NT2/D1 (cell line): ENCODE data around the gene CYBA.

Experiments
- DNase-seq: peaks from one replicate; pipeline ENCODE4 v3.0.0-alpha.2; 2011; ENCODE audit warnings: low read depth, low spot score
- H3K27me3 ChIP-seq: 2 replicates; pipeline ENCODE4 v1.6.0; 2011; ENCODE audit warnings: mild to moderate bottlenecking; ENCODE audit not compliant: insufficient read length, insufficient read depth
- H3K36me3 ChIP-seq: 2 replicates; pipeline ENCODE4 v1.6.1; 2011; ENCODE audit warnings: mild to moderate bottlenecking, low read length, mixed read lengths; ENCODE audit not compliant: insufficient read depth, insufficient read length
- H3K4me1 ChIP-seq: 2 replicates; pipeline ENCODE4 v1.5.1; 2011; ENCODE audit not compliant: insufficient read depth, insufficient read length
- H3K4me3 ChIP-seq: 2 replicates; pipeline ENCODE4 v1.5.1; 2011; ENCODE audit warnings: low read depth; ENCODE audit not compliant: insufficient read length
- H3K9ac ChIP-seq: 2 replicates; pipeline ENCODE4 v1.6.0; 2011; ENCODE audit warnings: low read depth; ENCODE audit not compliant: insufficient read length
- H3K9me3 ChIP-seq: 2 replicates; pipeline ENCODE4 v1.5.1; 2011; ENCODE audit warnings: mild to moderate bottlenecking, low read length; ENCODE audit not compliant: insufficient read depth
- SUZ12 ChIP-seq: IDR thresholded peaks from 2 replicates; pipeline ENCODE4 v1.6.1; 2011; ENCODE audit not compliant: insufficient read length, insufficient read depth; ENCODE audit errors: extremely low read depth
- YY1 ChIP-seq: IDR thresholded peaks from 2 replicates; pipeline ENCODE4 v1.6.1; 2011; ENCODE audit not compliant: insufficient read length, insufficient read depth
- ZNF274 ChIP-seq: IDR thresholded peaks from 2 replicates; pipeline ENCODE4 v1.6.1; 2011; ENCODE audit warnings: mild to moderate bottlenecking, low read depth, low read length

Gene CYBA

GRCh38 chr16:88629835-88630234, 21.0 kb downstream of the CYBA start:
- no peak for DNase-seq
- TF ChIP-seq ZNF274 (no peak), SUZ12 (no peak), YY1 (no peak)
- H3K27me3 ChIP-seq, result no peaks in the 10 kb centered on the region
- H3K9me3 ChIP-seq, result no peaks in the 10 kb centered on the region
- no peak overlapping the region for H3K4me3 ChIP-seq
- no peak overlapping the region for H3K9ac ChIP-seq
- H3K36me3 ChIP-seq, result peaks cover 80% of the 10 kb centered on the region
- H3K4me1 ChIP-seq, result peaks cover 27% of the 10 kb centered on the region

- H3K27me3 ChIP-seq, result no peaks in the 10 kb centered on the region
- peaks cover 22% of the 10 kb centered on the region for H3K4me1 ChIP-seq
- no peak overlapping the region for H3K9ac ChIP-seq
- H3K9me3 ChIP-seq, result no peaks in the 10 kb centered on the region
- TF ChIP-seq SUZ12, result no peak
- no peak for TF ChIP-seq ZNF274
- no peak for TF ChIP-seq YY1
- peaks cover 91% of the 10 kb centered on the region for H3K36me3 ChIP-seq
- no peak overlapping the region for H3K4me3 ChIP-seq
- DNase-seq, result peak; percentile 63
These were observed 22.3 kb downstream of the CYBA start for GRCh38 chr16:88628512-88628974.

GRCh38 chr16:88627531-88628411, 23.1 kb downstream of the CYBA start:
- TF ChIP-seq ZNF274, result no peak
- TF ChIP-seq YY1, result no peak
- TF ChIP-seq SUZ12, result no peak

GRCh38 chr16:88626646-88627045, 24.2 kb downstream of the CYBA start:
- H3K36me3 ChIP-seq, result peaks cover 94% of the 10 kb centered on the region

More at GRCh38 chr16:88627531-88628411, 23.1 kb downstream of the CYBA start:
- no peak for DNase-seq
- H3K27me3 ChIP-seq, result no peaks in the 10 kb centered on the region
- peaks cover 17% of the 10 kb centered on the region for H3K4me1 ChIP-seq
- H3K9ac ChIP-seq, result no peak overlapping the region
- peaks cover 93% of the 10 kb centered on the region for H3K36me3 ChIP-seq
- no peaks in the 10 kb centered on the region for H3K9me3 ChIP-seq
- H3K4me3 ChIP-seq, result no peak overlapping the region

GRCh38 chr16:88624977-88625576, 25.8 kb downstream of the CYBA start:
- Histone ChIP-seq H3K36me3 (peaks cover 86% of the 10 kb centered on the region), H3K9ac (no peak overlapping the region), H3K4me3 (no peak overlapping the region), H3K4me1 (peaks cover 6% of the 10 kb centered on the region), H3K9me3 (no peaks in the 10 kb centered on the region), H3K27me3 (no peaks in the 10 kb centered on the region)
- no peak for TF ChIP-seq ZNF274
- no peak for TF ChIP-seq SUZ12
- TF ChIP-seq YY1, result no peak
- no peak for DNase-seq

More at GRCh38 chr16:88626646-88627045, 24.2 kb downstream of the CYBA start:
- H3K27me3 ChIP-seq, result no peaks in the 10 kb centered on the region
- no peaks in the 10 kb centered on the region for H3K9me3 ChIP-seq
- H3K9ac ChIP-seq, result no peak overlapping the region
- DNase-seq, result no peak
- no peak overlapping the region for H3K4me3 ChIP-seq
- H3K4me1 ChIP-seq, result peaks cover 17% of the 10 kb centered on the region
- TF ChIP-seq YY1 (no peak), SUZ12 (no peak), ZNF274 (no peak)

- Histone ChIP-seq H3K9me3 (no peaks in the 10 kb centered on the region), H3K4me3 (no peak overlapping the region), H3K36me3 (peaks cover 86% of the 10 kb centered on the region), H3K27me3 (no peaks in the 10 kb centered on the region), H3K9ac (no peak overlapping the region), H3K4me1 (peaks cover 6% of the 10 kb centered on the region)
- DNase-seq, result no peak
- TF ChIP-seq SUZ12 (no peak), YY1 (no peak), ZNF274 (no peak)
These were observed 26.4 kb downstream of the CYBA start for GRCh38 chr16:88624481-88624880.

GRCh38 chr16:88623858-88624257, 27.0 kb downstream of the CYBA start:
- H3K9me3 ChIP-seq, result no peaks in the 10 kb centered on the region
- TF ChIP-seq SUZ12, result no peak
- TF ChIP-seq YY1, result no peak
- TF ChIP-seq ZNF274, result no peak
- no peak overlapping the region for H3K9ac ChIP-seq
- H3K4me3 ChIP-seq, result no peak overlapping the region
- H3K27me3 ChIP-seq, result no peaks in the 10 kb centered on the region
- DNase-seq, result no peak
- H3K4me1 ChIP-seq, result peaks cover 6% of the 10 kb centered on the region
- peaks cover 88% of the 10 kb centered on the region for H3K36me3 ChIP-seq
